ENCODE results near the gene LMF1. TPM values are rescaled to one million over a fixed set of nuclear protein-coding genes. Genes with fewer than 3 reads are reported as not detected.

Gene LMF1
- total RNA-seq, 1 experiment from 2014 or later = 12.8 TPM

DNA sequence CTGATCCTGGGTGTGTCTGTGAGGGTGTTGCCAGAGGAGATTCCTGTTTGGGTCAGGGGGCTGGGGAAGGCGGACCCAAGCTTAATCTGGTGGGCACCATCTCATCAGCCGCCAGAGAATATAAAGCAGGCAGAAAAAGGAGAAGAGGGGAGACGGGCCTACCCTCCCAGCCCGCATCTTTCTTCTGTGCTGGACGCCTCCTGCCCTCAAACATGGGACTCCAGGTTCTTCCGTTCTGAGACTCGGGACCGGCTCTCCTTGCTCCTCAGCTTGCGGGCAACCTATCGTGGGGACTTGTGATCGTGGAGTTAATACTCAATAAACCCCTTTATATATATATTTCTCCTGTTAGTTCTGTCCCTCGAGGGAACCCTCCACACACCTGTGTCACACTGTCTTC, 64.5 kb downstream of the LMF1 start:
- ATAC-seq = no peak
- no peak overlapping the region for H2AFZ ChIP-seq (ENCODE audit: low read depth, low read length, poor library complexity, severe bottlenecking)
- no peaks in the 10 kb centered on the region for H4K20me1 ChIP-seq (ENCODE audit: insufficient read depth)
- no peaks in the 10 kb centered on the region for H3K4me1 ChIP-seq (ENCODE audit: control insufficient read depth in 1 of 2, insufficient read depth in 2 of 2, low read length in 2 of 2)
- TF ChIP-seq JUND (IDR thresholded peaks at IDR 0.05) (no peak), SIN3A (IDR thresholded peaks at IDR 0.05; ENCODE audit: low read depth) (no peak), ZFX (IDR thresholded peaks at IDR 0.05) (no peak), CBX3 (IDR thresholded peaks at IDR 0.05; ENCODE audit: low read depth) (no peak), EZH2 (IDR thresholded peaks at IDR 0.05) (no peak)
- no peak for DNase-seq (ENCODE audit: low read depth, low spot score)
- no peaks in the 10 kb centered on the region for H3K79me2 ChIP-seq (ENCODE audit: insufficient read depth, low read length)
- ChIA-PET CTCF (no interaction called here), RAD21 (ENCODE audit: low non-redundant PET in 1 of 2, low total read pairs in 2 of 2, uncharacterized antibody in 2 of 2, unreplicated experiment in 2 of 2) (no interaction called here), POLR2A (no interaction called here)
- H3K27ac ChIP-seq (ENCODE audit: low read depth, low read length) = no peak overlapping the region
- intact Hi-C loops (cut with micrococcal nuclease) = no loop called here
- H3K27me3 ChIP-seq (ENCODE audit: insufficient read depth, low read length) = no peaks in the 10 kb centered on the region
- H3K4me3 ChIP-seq (replicated peaks in 1 of 2; ENCODE audit: low read depth in 1 of 2, low read length in 2 of 2) = no peak overlapping the region
- no peak overlapping the region for H3K4me2 ChIP-seq (ENCODE audit: low read length)
- no peak overlapping the region for H3K9ac ChIP-seq (ENCODE audit: low read length)
- no TSS peak for BruUV-seq (replicated peaks)
- no peaks in the 10 kb centered on the region; a peak in 1 of 4 replicates for H3K36me3 ChIP-seq (ENCODE audit: control insufficient read depth in 1 of 2, insufficient read depth in 2 of 2, low read length in 2 of 2)
- peaks cover 0 to 8% of the 10 kb centered on the region in 2 experiments; a peak in 1 of 4 replicates for H3K9me3 ChIP-seq (ENCODE audit: control insufficient read depth in 1 of 2, insufficient read depth in 1 of 2, low read depth in 1 of 2, low read length in 2 of 2)
- no peaks in the 10 kb centered on the region for H3K9me2 ChIP-seq (ENCODE audit: insufficient read depth)

DNA sequence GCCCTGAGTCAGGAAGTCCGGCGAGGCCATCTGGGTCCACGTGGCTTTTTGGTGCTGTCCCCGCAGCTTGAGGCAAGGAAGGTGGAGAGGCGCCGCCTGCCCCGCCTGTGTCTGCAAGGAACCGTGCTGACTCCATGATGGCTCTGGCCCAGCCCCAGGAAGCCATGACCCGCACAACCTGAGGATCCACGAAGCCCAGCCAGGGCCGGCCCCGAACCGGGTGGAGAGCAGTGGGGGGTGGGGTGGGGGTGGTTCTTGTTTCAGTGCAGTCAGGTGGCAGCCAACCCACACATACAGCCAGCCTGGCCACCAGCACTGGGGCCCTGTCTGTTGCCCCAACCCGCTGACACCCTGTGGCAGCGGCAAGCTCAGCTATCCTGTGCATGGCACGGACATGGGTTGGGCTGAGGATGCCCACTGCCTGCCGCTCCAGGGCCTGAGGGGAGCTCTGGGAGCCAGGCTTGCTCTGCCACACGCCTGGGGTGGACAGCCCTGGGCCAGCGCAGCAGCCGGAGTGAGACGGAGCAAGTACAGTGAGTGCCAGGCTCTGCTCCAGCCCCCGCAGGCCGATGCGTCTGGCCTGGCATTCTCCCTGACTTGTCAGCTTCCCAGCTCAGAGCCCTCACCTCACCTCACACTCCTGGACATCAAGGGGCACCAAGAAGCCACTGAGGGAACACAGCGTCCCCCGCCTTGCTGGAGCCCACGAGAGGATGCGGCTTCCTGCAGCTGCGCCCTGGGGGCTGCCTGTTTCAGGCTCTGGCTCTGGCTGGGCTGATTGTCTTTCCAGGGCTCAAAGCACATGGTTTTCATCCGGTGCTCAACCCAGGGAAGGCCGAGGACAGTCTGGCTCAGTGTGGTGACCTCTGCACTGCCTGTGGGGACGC, 68.8 kb downstream of the LMF1 start:
- intact Hi-C loops (cut with micrococcal nuclease) = no loop called here
- Histone ChIP-seq H4K20me1 (ENCODE audit: insufficient read depth) (no peaks in the 10 kb centered on the region), H3K9me2 (ENCODE audit: insufficient read depth) (no peaks in the 10 kb centered on the region), H3K27me3 (ENCODE audit: insufficient read depth, low read length) (no peaks in the 10 kb centered on the region), H3K79me2 (ENCODE audit: insufficient read depth, low read length) (no peaks in the 10 kb centered on the region), H2AFZ (ENCODE audit: low read depth, low read length, poor library complexity, severe bottlenecking) (no peak overlapping the region), H3K9me3 (ENCODE audit: control insufficient read depth in 1 of 2, insufficient read depth in 1 of 2, low read depth in 1 of 2, low read length in 2 of 2) (peaks cover 0 to 8% of the 10 kb centered on the region in 2 experiments; a peak in 1 of 4 replicates), H3K4me3 (replicated peaks in 1 of 2; ENCODE audit: low read depth in 1 of 2, low read length in 2 of 2) (no peak overlapping the region), H3K9ac (ENCODE audit: low read length) (no peak overlapping the region), H3K36me3 (ENCODE audit: control insufficient read depth in 1 of 2, insufficient read depth in 2 of 2, low read length in 2 of 2) (no peaks in the 10 kb centered on the region), H3K27ac (ENCODE audit: low read depth, low read length) (no peak overlapping the region), H3K4me1 (ENCODE audit: control insufficient read depth in 1 of 2, insufficient read depth in 2 of 2, low read length in 2 of 2) (no peaks in the 10 kb centered on the region), H3K4me2 (ENCODE audit: low read length) (no peak overlapping the region)
- no TSS peak for BruUV-seq (replicated peaks)
- ChIA-PET CTCF (no interaction called here), RAD21 (ENCODE audit: low non-redundant PET in 1 of 2, low total read pairs in 2 of 2, uncharacterized antibody in 2 of 2, unreplicated experiment in 2 of 2) (no interaction called here), POLR2A (no interaction called here)
- DNase-seq (ENCODE audit: low read depth, low spot score) = no peak
- TF ChIP-seq, protein P1, sequence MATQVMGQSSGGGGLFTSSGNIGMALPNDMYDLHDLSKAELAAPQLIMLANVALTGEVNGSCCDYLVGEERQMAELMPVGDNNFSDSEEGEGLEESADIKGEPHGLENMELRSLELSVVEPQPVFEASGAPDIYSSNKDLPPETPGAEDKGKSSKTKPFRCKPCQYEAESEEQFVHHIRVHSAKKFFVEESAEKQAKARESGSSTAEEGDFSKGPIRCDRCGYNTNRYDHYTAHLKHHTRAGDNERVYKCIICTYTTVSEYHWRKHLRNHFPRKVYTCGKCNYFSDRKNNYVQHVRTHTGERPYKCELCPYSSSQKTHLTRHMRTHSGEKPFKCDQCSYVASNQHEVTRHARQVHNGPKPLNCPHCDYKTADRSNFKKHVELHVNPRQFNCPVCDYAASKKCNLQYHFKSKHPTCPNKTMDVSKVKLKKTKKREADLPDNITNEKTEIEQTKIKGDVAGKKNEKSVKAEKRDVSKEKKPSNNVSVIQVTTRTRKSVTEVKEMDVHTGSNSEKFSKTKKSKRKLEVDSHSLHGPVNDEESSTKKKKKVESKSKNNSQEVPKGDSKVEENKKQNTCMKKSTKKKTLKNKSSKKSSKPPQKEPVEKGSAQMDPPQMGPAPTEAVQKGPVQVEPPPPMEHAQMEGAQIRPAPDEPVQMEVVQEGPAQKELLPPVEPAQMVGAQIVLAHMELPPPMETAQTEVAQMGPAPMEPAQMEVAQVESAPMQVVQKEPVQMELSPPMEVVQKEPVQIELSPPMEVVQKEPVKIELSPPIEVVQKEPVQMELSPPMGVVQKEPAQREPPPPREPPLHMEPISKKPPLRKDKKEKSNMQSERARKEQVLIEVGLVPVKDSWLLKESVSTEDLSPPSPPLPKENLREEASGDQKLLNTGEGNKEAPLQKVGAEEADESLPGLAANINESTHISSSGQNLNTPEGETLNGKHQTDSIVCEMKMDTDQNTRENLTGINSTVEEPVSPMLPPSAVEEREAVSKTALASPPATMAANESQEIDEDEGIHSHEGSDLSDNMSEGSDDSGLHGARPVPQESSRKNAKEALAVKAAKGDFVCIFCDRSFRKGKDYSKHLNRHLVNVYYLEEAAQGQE (IDR thresholded peaks at IDR 0.05; ENCODE audit: low read depth) = no peak
- TF ChIP-seq YY1 (IDR thresholded peaks at IDR 0.05; ENCODE audit: extremely low read depth, insufficient replicate concordance, low read depth, low read length) = no peak
- no peak for TF ChIP-seq ZNF274 (IDR thresholded peaks at IDR 0.05; ENCODE audit: low read depth, low read length)
- TF ChIP-seq JUND (IDR thresholded peaks at IDR 0.05) = no peak
- TF ChIP-seq RAD21 (IDR thresholded peaks at IDR 0.05; ENCODE audit: low read depth) = no peak
- no peak for TF ChIP-seq POLR2A (IDR thresholded peaks at IDR 0.05; ENCODE audit: borderline replicate concordance, extremely low read depth, insufficient read depth, insufficient read length)
- TF ChIP-seq FOSL1 (IDR thresholded peaks at IDR 0.05; ENCODE audit: low read depth) = no peak
- no peak for TF ChIP-seq ELF1 (IDR thresholded peaks at IDR 0.05; ENCODE audit: borderline replicate concordance, low read depth)
- ATAC-seq = no peak

Measured in HCT116 (cell line).